SIG-M5 treated with dmso at 0.1 percent for 504 hours (cell line): ENCODE results near the gene TBCD.
"Not testable (repeated sequence)": the region's sequence is repeated elsewhere in the genome, so short reads cannot be mapped to it uniquely, and the experiment has no call there.

Experiments
- DNase-seq: peaks from one replicate; lab custom pipeline; 2025; ENCODE audit not compliant: unreplicated experiment; lab: John Stamatoyannopoulos, UW

Gene TBCD

GRCh38 chr17:82948081-82948511 is 196.2 kb downstream of the TBCD start:
- no peak for DNase-seq

- no peak for DNase-seq
These were observed 197.1 kb downstream of the TBCD start for GRCh38 chr17:82948957-82949356.

GRCh38 chr17:82949361-82949760 is 197.5 kb downstream of the TBCD start:
- no peak for DNase-seq

- no peak for DNase-seq
These were observed 198.1 kb downstream of the TBCD start for GRCh38 chr17:82949984-82950383.

GRCh38 chr17:82950525-82951102 is 198.7 kb downstream of the TBCD start:
- no peak for DNase-seq

- DNase-seq, result no peak
These were observed 200.2 kb downstream of the TBCD start for GRCh38 chr17:82952019-82952418.

GRCh38 chr17:82955106-82955505 is 203.2 kb downstream of the TBCD start:
- DNase-seq, result not testable (repeated sequence)

GRCh38 chr17:82955627-82956026 is 203.8 kb downstream of the TBCD start:
- DNase-seq, result not testable (repeated sequence)

- no peak for DNase-seq
These were observed 204.4 kb downstream of the TBCD start for GRCh38 chr17:82956146-82956725.

GRCh38 chr17:82956726-82957468 is 205.0 kb downstream of the TBCD start:
- DNase-seq, result no peak

- no peak for DNase-seq
These were observed 205.6 kb downstream of the TBCD start for GRCh38 chr17:82957469-82957795.

- DNase-seq, result no peak
These were observed 206.2 kb downstream of the TBCD start for GRCh38 chr17:82957961-82958561.

GRCh38 chr17:82959242-82959930 is 207.5 kb downstream of the TBCD start:
- no peak for DNase-seq

- DNase-seq, result no peak
These were observed 208.1 kb downstream of the TBCD start for GRCh38 chr17:82959990-82960418.

GRCh38 chr17:82960419-82961271 is 208.8 kb downstream of the TBCD start:
- DNase-seq, result no peak

GRCh38 chr17:82961366-82962162 is 209.7 kb downstream of the TBCD start:
- DNase-seq, result no peak

GRCh38 chr17:82962163-82962720 is 210.4 kb downstream of the TBCD start:
- no peak for DNase-seq

GRCh38 chr17:82963104-82963950 is 211.5 kb downstream of the TBCD start:
- DNase-seq, result peak; percentile 36
